GM19043 (cell line): Measurements from ENCODE around the gene PAPOLA.
"Not testable (repeated sequence)": the region's sequence is repeated elsewhere in the genome, so short reads cannot be mapped to it uniquely, and the experiment has no call there.

Experiments
- ATAC-seq: cut with Tn5 transposase; IDR thresholded peaks from one replicate; pipeline ENCODE4 v1.9.1; 2021; ENCODE audit warnings: low read depth; ENCODE audit not compliant: unreplicated experiment

The PAPOLA gene

GRCh38 chr14:96501740-96502620 lies at the start of gene PAPOLA:
Gene PAPOLA, plus strand, starts transcription at chr14:96502382. Its CDS starts 211 bp downstream, at chr14:96502593.
- peak; percentile 82 for ATAC-seq

DNA sequence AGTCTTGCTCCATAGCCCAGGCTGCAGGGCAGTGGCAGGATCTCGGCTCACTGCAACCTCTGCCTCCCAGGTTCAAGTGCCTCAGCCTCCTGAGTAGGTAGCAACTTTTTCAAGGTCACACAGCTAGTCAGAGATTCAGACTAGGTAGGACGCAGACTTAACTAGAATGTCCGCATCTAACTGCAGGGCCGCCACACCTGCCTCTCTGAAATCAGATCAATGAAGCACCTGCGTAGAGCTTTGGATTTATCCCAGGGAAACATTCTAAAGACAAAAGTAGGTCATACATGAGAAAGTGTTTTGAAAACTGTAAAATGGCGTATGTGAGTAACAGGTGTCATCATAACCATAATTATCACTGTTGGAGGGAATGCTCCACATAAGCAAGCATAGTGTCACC lies 49.5 kb upstream of the PAPOLA start:
- ATAC-seq, result no peak

DNA sequence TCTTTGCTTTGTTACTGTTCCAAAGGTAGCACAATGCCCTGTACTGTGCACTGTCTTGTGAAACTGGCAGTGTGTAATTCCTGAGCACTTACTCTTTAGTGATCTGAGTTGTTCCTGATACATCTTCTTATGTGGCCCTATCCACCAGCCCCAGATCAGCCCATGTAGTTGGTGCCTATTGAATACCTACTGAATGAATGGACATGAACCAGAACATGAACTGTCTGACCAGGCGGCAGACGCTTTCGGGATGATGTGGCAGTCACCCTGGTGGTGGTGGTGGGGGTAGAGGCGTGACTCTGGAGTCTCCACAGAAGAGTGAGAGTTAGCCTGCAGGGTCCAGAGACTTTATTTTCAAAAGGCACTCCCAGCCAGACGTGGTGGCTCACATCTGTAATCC lies 46.6 kb upstream of the PAPOLA start:
- no peak for ATAC-seq

DNA sequence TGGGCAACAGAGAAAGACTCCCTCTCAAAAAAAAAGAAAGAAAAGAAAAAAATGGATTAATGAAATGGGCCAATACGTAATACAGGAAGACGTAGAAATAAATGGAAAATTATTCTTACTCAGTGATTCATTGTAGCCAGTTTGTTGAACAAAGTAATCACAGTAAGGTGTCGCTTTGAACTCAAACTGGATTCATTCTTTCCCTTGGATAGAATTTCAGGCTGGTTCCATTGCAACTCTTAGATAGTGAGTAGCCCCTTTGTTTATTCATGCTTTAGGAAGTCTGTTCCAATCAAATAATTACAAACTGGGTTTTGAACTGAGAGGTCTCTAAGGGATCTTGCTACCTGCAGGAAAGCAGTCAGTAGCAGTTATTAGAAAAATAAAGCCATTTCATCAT lies 42.3 kb upstream of the PAPOLA start:
- no peak for ATAC-seq

DNA sequence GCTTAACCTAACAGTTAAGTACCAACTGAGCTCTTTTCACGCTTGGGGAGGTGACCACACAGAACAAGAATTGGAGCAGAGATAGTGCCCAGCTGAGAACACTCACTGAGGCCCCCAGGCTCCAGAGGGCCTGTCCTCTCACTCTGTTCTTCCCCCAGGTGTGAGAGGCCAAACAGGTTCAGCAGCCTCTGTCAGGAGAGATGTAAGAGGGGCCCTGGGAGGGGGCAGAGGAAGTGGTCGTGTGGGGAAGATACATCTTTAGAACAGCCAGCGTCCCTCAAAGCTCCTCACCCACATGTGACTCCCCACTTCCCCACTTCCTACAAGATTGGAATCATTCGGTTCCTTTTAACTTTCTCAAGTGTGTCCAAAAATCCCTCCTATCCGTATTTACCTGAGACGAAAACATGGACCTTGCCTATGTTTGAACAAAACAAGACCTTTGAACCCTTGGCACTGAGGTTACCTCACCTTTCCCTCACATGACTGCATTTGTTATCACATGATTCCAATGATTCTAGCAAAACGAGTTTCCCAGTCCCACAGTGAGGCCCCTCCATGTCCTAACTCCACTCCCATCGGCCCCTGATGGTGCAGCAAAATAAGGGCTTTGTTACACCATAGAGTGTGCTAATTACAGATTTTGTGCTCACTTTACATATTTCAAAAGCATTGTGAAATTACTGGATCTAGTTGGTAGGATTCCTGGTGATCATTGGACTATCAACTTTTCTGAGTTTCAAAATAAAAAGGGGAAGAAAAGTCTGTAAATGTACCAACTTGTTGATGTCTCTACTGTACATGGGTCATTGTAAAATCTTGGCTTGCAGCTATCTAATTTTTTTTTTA lies 40.0 kb upstream of the PAPOLA start:
- no peak for ATAC-seq

- no peak for ATAC-seq
Measured at GRCh38 chr14:96464136-96464535, 38.0 kb upstream of the PAPOLA start.

DNA sequence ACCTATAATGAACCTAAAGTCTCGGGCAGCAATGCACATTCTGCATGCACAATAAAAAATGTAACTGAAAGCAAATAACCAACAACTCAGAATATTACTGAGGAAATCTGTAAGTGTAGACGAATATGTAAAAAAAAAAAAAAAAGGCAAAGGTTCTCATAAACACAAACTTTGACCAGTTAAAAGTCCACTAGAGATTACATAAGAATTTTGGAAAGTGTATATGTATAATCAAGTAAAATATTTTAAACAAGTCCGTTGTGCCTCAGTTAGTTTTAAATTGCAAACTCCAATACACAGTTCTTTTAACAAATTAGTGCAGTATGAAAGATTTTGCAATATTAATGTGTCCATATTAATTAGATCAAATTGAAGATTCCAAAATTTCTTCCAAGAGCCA lies 35.3 kb upstream of the PAPOLA start:
- ATAC-seq, result no peak

DNA sequence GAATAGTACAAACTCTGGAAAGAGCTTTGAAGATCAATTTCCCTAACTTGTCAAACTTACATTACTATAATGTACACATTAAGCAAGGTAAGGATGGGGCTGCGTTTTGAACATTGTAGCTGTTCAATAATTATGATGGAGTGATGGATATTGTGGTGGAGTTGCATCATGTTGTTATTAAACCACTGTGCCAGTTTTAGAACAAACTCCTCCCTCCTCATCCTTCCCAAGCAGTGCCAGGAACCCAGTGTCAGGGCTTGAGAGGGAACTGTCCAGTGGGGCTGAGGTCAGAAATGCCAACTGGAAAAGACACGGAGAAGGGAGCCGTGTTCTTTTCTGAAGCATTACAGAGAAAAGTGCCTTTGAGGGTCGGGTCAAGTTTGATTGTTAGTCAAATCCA lies 31.9 kb upstream of the PAPOLA start:
- ATAC-seq, result no peak

GRCh38 chr14:96470967-96471366 lies 31.2 kb upstream of the PAPOLA start:
- ATAC-seq, result not testable (repeated sequence)

DNA sequence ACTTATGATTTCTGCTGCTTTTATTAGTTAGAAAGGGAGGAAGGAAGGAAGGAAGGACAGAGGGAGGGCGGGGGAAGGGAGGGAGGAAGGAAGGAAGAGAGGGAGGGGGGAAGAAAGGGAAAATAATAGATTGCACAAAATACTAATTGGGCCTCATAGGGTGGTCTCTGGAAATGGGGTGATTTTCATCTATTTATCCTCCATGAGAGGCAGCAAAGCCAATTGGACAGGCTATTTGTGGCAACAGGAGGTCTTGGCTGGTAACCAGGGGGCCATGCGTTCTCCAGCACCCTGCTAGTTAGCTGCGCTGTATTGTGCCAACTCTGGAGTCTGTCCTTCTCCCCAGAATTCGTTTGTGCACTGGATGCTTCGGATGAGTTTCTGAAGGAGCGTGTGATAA lies 24.1 kb upstream of the PAPOLA start:
- no peak for ATAC-seq

DNA sequence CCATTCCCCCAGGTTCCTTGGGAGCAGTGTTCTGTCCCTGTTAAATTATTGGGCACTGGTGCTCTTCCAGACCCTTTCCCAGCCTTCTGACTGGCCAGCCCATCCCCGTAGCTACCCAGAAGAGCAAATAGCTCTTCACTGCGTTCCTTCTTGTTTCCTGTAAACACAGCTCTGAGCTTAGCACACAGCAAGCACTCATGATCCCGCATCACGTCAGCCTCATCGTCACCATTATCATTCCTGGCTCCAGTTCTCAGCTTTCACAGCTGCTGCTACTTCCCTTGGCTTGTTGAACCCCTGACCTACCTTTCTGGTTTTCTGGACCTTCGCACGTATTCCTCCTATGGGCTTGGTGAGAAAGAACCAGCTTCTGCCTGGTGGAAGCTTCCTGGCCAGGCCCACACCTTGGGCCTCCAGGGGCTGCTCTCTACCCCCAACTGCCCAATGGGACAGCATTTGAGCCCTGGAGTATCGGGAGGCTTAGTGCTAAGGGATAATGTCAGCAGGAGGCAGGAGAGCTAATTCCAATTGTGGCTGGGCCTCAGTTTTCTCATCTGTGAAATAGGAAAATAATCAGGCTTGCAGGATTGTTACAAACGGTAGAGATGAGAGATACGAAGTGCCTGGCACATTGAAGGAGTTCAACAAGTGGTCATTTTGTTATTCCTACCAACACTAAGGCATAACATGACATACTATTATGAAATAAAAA lies 22.6 kb upstream of the PAPOLA start:
- no peak for ATAC-seq

DNA sequence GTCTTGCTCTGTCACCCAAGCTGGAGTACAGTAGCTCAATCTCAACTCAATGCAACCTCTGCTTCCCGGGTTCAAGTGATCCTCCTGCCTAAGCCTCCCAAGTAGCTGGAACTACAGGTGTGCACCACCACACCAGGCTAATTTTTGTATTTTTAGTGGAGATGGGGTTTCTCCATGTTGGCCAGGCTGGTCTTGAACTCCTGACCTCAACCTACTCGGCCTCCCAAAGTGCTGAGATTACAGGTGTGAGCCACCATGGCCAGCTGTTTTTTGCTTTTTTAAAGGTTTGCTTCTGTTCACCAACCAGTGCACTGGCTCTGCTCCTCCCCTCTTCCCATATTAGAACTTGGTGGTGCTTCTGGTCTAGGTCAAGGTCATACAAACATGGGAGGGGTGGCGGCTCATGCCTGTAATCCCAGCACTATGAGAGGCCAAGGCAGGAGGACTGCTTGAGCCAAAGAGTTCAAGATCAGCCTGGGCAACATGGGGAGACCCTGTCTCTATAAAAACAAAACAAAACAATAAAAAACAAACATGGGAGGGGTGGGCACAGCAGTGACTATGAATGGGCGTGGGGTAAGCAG lies 20.4 kb upstream of the PAPOLA start:
- ATAC-seq, result no peak

DNA sequence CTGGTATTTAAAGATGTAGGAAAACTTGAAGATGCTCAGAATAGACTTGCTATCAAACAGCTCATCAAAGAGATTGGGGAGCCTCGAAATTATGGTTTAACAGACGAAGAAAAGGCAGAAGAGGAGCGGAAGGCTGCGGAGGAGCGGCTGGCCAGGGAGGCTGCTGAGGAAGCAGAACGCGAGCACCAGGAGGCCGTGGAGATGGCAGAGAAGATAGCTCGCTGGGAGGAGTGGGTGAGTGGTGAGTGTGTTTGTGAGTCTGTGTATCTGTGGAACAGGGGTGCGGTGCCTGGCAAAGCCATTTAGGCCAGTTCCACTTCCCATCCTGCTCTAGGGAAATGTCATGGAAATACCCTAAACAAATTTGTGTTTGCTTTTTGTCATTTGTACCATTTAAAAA lies 19.2 kb upstream of the PAPOLA start:
- no peak for ATAC-seq

DNA sequence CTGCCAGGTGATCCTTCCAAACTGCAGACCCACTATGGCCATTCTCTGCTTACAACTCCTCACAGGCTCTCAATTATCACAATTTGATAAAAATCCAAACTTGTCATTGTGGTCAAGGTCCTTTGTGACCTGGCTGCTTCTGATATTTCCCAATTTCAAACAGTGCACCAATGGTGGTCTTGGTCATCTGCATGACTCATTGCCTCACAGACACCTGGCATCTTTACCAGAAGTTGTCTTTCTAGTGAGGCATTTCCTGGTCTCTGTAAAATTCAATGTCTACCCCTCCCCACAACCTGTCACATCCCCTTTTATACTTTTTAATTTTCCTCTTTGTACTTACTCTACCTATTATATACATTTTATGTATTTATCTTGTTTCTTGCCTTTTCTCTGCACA lies 17.8 kb upstream of the PAPOLA start:
- no peak for ATAC-seq

DNA sequence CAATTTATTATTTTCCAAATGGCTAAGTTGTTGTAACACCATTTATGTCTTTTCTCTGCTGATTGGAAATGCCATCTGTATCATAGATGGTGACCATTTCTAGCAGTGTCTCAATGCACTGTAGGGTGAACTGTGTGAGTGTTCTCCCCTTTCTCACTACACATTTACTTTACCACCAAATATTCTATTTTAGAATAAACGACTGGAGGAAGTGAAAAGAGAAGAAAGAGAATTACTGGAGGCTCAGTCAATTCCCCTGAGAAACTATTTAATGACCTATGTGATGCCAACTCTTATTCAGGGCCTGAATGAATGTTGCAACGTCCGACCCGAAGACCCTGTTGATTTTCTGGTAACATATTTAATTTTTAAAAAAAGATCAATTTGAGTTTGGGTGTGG lies 15.5 kb upstream of the PAPOLA start:
- peak; percentile 81 for ATAC-seq

DNA sequence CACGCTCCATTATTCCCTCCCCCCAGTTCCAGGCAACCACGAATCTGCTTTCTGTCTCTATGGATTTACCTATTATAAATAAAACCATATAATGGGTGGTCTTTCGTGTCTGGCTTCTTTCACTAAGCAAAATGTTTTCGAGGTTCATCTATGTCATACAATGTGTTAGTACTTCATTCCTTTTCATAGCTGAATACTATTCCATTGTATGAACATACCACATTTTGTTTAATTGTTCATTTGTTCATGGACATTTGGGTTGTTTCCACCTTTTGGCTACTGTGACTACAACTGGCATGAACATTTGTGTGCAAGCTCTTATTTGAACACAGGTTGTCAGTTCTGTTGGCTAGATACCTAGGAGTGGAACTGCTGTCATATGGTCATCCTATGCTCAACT lies 12.9 kb upstream of the PAPOLA start:
- ATAC-seq, result no peak

GRCh38 chr14:96493178-96493577 lies 9.0 kb upstream of the PAPOLA start:
- ATAC-seq, result no peak

GRCh38 chr14:96494331-96494730 lies 7.9 kb upstream of the PAPOLA start:
- ATAC-seq, result no peak

DNA sequence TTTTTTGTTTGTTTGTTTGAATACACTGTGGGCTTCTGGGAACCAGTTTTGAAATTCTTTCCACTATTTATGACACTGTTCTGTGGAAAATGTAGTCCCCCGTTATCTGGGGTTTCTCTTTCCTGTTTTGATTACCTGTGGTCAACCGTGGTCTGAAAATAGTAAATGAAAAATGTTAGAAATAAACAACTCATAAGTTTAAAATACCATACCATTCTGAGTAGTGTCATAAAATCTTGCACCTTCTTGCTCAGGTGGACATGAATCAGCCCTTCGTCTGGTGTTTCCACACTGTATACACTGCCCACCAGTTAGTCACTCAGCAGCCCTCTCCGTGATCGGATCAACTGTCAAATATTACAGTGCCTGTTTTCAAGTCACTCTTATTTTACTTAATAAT lies 5.1 kb upstream of the PAPOLA start:
- ATAC-seq, result peak; percentile 34

GRCh38 chr14:96497586-96497985 lies 4.6 kb upstream of the PAPOLA start:
- ATAC-seq, result no peak
